Glutamatergic neuron (in vitro differentiated cells): Measurements from ENCODE around the gene LSS. TPM values are rescaled to one million over a fixed set of nuclear protein-coding genes. Genes with fewer than 3 reads are reported as not detected.
A peak's percentile ranks its signal among the peaks of the same experiment; 100 is the strongest.

Source experiments
- DNase-seq: peaks from one replicate; pipeline ENCODE4 v3.0.0; 2022
- H3K27ac Mint-ChIP-seq: one replicate; pipeline ENCODE4 v1.8.0; 2020; ENCODE audit warnings: mild to moderate bottlenecking, mixed read lengths, inconsistent platforms; ENCODE audit not compliant: unreplicated experiment
- H3K27me3 Mint-ChIP-seq: one replicate; pipeline ENCODE4 v1.8.0; 2020; ENCODE audit warnings: mild to moderate bottlenecking, moderate library complexity, mixed read lengths, inconsistent platforms; ENCODE audit not compliant: unreplicated experiment
- H3K36me3 Mint-ChIP-seq: one replicate; pipeline ENCODE4 v1.8.0; 2020; ENCODE audit warnings: mild to moderate bottlenecking, mixed read lengths, inconsistent platforms; ENCODE audit not compliant: unreplicated experiment
- H3K4me1 Mint-ChIP-seq: one replicate; pipeline ENCODE4 v1.8.0; 2020; ENCODE audit warnings: mild to moderate bottlenecking, low read depth, mixed read lengths, inconsistent platforms; ENCODE audit not compliant: unreplicated experiment
- H3K4me3 Mint-ChIP-seq: one replicate; pipeline ENCODE4 v1.8.0; 2020; ENCODE audit warnings: mild to moderate bottlenecking, mixed read lengths, inconsistent platforms; ENCODE audit not compliant: unreplicated experiment
- H3K9me3 Mint-ChIP-seq: one replicate; pipeline ENCODE4 v1.8.0; 2020; ENCODE audit warnings: mild to moderate bottlenecking, moderate library complexity, mixed read lengths, inconsistent platforms; ENCODE audit not compliant: unreplicated experiment
- CTCF ChIP-seq: fragments of 200-600 bp; sonication (generic); IDR thresholded peaks from one replicate; pipeline ENCODE4 v1.5.0; 2021; ENCODE audit not compliant: partially characterized antibody, unreplicated experiment
- total RNA-seq: library from RNA; stranded (reverse); fragmentation: NEBNext Ultra II Directional; extraction: Animal tissue kit (Norgen Biotek cat#: 25700); gene quantifications from one replicate; pipeline ENCODE4 v1.2.1, GENCODE V29; 2021; ENCODE audit not compliant: unreplicated experiment

Gene LSS
- total RNA-seq, 1 donor from 2014 or later, result 390 TPM

DNA sequence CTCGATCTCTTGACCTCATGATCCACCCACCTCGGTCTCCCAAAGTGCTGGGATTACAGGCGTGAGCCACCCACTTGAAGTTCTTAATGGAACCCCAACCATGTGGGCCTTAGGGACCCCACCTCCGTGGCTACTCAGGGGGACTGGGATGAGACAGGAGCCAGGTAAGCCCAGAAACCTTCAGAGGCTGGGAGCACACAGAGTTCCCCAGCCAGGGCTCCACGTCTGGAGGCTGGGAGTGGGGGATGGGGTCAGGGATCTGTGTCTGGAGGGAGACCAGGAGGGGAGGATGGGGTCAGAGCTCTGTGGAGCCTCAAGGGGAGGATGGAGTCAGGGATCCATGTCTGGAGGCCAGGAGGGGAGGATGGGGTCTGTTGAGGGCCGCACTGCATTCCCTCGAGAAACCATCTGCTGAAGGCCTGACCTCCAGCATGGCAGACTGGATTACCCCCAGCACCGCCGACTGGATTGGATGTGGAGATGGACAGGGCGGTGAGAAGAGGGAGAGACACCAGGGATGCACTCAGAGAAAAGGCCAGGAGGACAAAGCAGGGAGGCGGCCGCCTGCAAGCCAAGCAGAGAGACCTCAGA, 71.1 kb downstream of the LSS start:
- peaks cover 10% of the 10 kb centered on the region for H3K9me3 Mint-ChIP-seq
- H3K36me3 Mint-ChIP-seq, result no peaks in the 10 kb centered on the region
- H3K27ac Mint-ChIP-seq, result peak overlapping the region; percentile 80
- DNase-seq, result no peak
- H3K4me1 Mint-ChIP-seq, result peaks cover 8% of the 10 kb centered on the region
- H3K4me3 Mint-ChIP-seq, result no peak overlapping the region
- peaks cover 4% of the 10 kb centered on the region for H3K27me3 Mint-ChIP-seq
- TF ChIP-seq CTCF, result no peak

DNA sequence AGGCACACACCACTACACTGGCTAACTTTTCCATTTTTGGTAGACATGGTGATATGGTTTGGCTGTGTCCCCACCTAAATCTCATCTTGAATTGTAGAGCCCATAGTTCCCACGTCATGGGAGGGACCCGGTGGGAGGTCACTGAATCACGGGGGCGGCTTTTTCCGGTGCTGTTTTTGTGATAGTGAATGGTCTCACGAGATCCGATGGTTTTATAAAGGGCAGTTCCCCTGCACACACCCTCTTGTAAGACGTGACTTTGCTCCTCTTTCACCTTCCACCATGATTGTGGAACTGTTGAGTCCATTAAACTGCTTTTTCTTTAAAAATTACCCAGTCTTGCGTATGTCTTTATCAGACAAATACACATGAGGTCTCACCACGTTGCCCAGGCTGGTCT, 71.9 kb downstream of the LSS start:
- peak; percentile 12 for DNase-seq
- Mint-ChIP-seq H3K4me3 (no peak overlapping the region), H3K36me3 (no peaks in the 10 kb centered on the region), H3K4me1 (peaks cover 8% of the 10 kb centered on the region), H3K27ac (no peak overlapping the region), H3K27me3 (peaks cover 6% of the 10 kb centered on the region), H3K9me3 (peaks cover 13% of the 10 kb centered on the region)
- no peak for TF ChIP-seq CTCF

DNA sequence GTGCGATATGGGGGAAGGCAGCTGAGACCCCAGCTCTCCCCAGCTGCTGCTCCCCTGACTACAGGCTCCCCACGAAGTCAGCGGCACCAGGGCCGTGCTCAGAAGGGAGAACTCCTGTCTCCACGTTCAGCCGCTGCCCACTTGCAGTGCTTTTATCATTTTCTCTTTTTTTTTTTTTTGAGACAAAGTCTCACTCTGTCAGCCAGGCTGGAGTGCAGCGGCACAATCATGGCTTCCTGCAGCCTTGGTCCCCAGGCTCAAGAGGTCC, 72.3 kb downstream of the LSS start:
- TF ChIP-seq CTCF, result no peak
- no peak overlapping the region for H3K27ac Mint-ChIP-seq
- H3K4me1 Mint-ChIP-seq, result peaks cover 8% of the 10 kb centered on the region
- no peak for DNase-seq
- peaks cover 6% of the 10 kb centered on the region for H3K27me3 Mint-ChIP-seq
- H3K36me3 Mint-ChIP-seq, result no peaks in the 10 kb centered on the region
- H3K4me3 Mint-ChIP-seq, result no peak overlapping the region
- H3K9me3 Mint-ChIP-seq, result peaks cover 13% of the 10 kb centered on the region

DNA sequence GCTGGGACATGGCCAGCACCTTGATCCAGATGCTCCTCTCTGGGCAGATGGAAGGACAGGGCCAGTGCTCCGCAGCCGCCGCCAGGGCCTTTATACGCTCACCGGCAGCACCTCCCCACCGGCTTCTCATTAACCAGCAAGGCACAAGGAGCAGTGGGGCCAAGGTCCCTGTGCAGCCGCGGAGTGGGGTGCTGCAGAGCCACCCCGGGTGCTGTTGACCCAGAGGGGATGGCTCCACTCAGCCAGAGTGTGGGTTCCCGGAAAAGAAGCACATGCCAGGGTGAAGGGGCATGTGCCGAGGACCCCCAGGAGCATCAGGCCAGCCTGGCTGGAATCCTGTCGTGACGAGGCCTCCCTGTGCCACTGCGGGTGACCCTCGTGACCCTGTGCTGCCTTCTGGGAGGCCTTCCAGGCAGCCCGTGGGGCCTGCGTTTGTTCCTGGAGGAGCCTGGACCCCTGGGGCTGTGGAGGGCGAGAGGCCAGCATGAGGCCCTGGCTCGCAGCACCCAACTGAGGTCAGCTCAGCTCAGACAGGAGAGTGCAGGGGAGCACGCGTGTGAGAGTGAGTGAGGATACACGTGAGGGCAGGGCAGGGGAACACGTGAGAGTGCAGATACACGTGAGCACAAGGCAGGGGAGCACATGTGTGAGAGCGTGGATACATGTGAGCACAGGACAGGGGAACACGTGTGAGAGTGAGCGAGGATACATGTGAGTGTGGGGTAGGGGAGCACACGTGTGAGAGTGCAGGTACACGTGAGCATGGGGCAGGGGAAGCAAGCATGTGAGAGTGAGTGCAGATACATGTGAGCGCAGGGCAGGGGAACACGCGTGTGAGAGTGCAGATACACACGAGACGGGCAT, 72.8 kb downstream of the LSS start, which contains the start of gene FTCD:
Gene FTCD (minus strand): TSS at position 66 of the 864 bp plus-strand sequence. CDS start 56 bp downstream, at position 10.
- Mint-ChIP-seq H3K27me3 (peaks cover 6% of the 10 kb centered on the region), H3K4me3 (no peak within 1 kb of the TSS), H3K9me3 (peaks cover 13% of the 10 kb centered on the region), H3K4me1 (peaks cover 8% of the 10 kb centered on the region), H3K36me3 (no peaks in the 10 kb centered on the region), H3K27ac (no peak within 1 kb of the TSS)
- peak; percentile 21 for DNase-seq
- no peak for TF ChIP-seq CTCF

GRCh38 chr21:46154955-46155513, 73.5 kb downstream of the LSS start:
- H3K36me3 Mint-ChIP-seq, result no peaks in the 10 kb centered on the region
- peaks cover 8% of the 10 kb centered on the region for H3K4me1 Mint-ChIP-seq
- peaks cover 6% of the 10 kb centered on the region for H3K27me3 Mint-ChIP-seq
- DNase-seq, result peak; percentile 10
- no peak overlapping the region for H3K4me3 Mint-ChIP-seq
- TF ChIP-seq CTCF, result no peak
- H3K9me3 Mint-ChIP-seq, result peaks cover 13% of the 10 kb centered on the region
- no peak overlapping the region for H3K27ac Mint-ChIP-seq
